HUDEP-2 (cell line): ENCODE results near the gene ZC3H10.

Experiments
- DNase-seq, 76 experiments: peaks; one replicate each; lab custom pipeline; 2025; ENCODE audit not compliant: unreplicated experiment in 76 of 76; lab: John Stamatoyannopoulos, UW

Gene ZC3H10

GRCh38 chr12:56164345-56164729 lies 46.3 kb downstream of the ZC3H10 start:
- no peak for DNase-seq

- no peak for DNase-seq
Observed at GRCh38 chr12:56165369-56165768, 47.3 kb downstream of the ZC3H10 start.

- no peak for DNase-seq
Observed at GRCh38 chr12:56169229-56169759, 51.2 kb downstream of the ZC3H10 start.

- no peak for DNase-seq
Observed at GRCh38 chr12:56172839-56173238, 54.8 kb downstream of the ZC3H10 start.
